Measurements from ENCODE around the gene APLP1.

DNA sequence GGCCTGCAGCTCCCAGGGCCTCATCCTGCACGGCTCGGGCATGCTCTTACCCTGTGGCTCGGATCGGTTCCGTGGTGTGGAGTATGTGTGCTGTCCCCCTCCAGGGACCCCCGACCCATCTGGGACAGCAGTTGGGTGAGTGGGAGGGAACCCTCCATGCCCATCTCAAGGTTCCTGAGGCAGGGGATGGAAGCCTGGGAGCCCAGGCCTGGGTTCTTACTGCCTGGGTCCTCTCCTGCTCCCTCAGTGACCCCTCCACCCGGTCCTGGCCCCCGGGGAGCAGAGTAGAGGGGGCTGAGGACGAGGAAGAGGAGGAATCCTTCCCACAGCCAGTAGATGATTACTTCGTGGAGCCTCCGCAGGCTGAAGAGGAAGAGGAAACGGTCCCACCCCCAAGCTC, 3.2 kb downstream of the APLP1 start:
- TF ChIP-seq POLR2AphosphoS5 (IDR thresholded peaks at IDR 0.05; ENCODE audit: insufficient read depth in 1 of 2, low read depth in 1 of 2) (no peak), POLR2A (IDR thresholded peaks at IDR 0.05) (no peak)
- TF ChIP-seq, protein P1, sequence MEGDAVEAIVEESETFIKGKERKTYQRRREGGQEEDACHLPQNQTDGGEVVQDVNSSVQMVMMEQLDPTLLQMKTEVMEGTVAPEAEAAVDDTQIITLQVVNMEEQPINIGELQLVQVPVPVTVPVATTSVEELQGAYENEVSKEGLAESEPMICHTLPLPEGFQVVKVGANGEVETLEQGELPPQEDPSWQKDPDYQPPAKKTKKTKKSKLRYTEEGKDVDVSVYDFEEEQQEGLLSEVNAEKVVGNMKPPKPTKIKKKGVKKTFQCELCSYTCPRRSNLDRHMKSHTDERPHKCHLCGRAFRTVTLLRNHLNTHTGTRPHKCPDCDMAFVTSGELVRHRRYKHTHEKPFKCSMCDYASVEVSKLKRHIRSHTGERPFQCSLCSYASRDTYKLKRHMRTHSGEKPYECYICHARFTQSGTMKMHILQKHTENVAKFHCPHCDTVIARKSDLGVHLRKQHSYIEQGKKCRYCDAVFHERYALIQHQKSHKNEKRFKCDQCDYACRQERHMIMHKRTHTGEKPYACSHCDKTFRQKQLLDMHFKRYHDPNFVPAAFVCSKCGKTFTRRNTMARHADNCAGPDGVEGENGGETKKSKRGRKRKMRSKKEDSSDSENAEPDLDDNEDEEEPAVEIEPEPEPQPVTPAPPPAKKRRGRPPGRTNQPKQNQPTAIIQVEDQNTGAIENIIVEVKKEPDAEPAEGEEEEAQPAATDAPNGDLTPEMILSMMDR (IDR thresholded peaks at IDR 0.05) = no peak
